NCI-H1417 (cell line): ENCODE data around the gene PAQR4.

Experiments
- DNase-seq, 3 experiments: peaks; one replicate each; lab custom pipeline; 2025; lab: John Stamatoyannopoulos, UW

PAQR4 gene

DNA sequence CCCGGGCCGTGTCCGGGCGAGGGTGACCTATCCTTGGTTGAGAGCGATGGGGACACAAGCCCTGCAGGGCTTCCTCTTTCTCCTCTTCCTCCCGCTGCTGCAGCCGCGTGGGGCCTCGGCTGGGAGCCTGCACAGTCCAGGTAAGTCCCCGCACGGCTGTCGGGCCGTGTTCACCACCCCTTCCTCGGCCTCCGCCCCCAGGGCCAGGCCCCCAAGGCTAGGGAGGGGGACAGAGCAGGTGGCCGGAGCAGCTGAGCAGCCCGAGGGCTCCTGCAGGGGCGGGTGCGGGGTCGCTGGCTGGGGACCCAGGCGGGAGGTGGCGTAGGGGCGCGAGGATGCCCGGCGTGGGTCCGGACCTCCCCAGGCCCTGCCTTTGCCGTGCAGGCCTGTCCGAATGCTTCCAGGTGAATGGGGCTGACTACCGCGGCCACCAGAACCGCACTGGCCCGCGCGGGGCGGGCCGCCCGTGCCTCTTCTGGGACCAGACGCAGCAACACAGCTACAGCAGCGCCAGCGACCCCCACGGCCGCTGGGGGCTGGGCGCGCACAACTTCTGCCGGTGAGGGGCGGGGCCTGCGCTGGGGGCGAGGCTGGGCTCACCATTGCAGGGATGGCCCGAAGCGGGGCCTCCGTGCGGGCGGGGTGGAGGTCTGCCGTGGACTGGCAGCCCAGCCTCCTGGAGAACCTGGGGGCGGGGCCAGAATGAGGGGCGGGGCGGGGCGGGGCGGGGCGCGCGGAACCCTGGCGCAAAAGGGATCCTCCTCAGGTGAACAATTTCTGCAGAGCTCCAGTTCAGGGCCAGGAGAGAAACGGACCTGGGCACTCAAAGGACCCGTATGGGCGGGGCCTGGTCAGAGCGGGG, 4.4 kb upstream of the PAQR4 start:
- peak; percentile 74 to 80 (median 75) for DNase-seq

DNA sequence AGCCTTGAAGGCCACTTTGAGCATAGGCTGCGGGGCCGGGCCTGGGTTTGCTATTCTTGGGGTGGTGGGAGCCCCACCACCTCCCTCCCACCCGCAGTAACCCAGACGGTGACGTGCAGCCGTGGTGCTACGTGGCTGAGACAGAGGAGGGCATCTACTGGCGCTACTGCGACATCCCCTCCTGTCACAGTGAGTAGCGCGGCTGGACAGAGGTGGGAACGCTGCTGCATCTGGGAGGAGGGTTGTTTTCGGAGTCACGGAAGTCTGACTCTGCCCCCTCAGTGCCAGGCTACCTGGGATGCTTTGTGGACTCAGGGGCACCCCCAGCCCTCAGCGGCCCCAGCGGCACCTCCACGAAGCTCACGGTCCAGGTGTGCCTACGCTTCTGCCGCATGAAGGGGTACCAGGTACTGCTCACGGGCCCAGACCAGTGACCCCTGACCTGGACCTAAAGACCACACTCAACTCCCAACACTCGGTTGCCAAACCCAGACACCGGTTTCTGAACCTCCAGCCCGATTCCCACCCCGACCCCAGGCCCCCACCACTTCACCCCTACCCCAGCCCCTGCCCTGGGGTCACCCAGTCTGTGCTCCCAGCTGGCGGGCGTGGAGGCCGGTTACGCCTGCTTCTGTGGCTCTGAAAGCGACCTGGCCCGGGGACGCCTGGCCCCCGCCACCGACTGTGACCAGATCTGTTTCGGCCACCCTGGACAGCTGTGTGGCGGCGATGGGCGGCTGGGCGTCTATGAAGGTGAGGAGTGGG, 2.9 kb upstream of the PAQR4 start:
- DNase-seq = no peak

DNA sequence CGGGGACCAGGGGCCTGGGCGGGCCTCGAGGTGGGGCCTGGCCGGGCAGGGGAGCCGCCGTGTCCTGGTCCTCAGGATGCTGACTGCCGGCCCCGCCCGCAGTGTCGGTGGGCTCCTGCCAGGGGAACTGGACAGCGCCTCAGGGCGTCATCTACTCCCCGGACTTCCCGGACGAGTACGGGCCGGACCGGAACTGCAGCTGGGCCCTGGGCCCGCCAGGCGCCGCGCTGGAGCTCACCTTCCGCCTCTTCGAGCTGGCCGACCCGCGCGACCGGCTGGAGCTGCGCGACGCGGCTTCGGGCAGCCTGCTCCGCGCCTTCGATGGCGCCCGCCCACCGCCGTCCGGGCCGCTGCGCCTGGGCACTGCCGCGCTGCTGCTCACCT, 2.3 kb upstream of the PAQR4 start:
- no peak for DNase-seq

DNA sequence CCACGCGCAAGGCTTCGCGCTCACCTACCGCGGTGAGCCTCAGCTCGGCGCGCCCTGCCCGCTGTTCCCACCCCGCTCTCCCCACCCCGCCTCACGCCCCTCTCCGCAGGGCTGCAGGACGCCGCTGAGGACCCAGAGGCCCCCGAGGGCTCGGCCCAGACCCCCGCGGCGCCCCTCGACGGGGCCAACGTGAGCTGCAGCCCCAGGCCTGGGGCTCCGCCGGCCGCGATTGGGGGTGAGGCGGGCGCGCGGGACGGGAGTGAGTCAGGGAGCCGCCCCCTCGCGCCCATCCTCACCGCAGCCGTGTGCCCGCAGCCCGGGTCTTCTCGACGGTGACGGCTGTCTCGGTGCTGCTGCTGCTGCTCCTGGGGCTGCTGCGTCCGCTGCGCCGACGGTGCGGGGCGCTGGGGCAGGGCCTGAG, 1.9 kb upstream of the PAQR4 start:
- no peak for DNase-seq

DNA sequence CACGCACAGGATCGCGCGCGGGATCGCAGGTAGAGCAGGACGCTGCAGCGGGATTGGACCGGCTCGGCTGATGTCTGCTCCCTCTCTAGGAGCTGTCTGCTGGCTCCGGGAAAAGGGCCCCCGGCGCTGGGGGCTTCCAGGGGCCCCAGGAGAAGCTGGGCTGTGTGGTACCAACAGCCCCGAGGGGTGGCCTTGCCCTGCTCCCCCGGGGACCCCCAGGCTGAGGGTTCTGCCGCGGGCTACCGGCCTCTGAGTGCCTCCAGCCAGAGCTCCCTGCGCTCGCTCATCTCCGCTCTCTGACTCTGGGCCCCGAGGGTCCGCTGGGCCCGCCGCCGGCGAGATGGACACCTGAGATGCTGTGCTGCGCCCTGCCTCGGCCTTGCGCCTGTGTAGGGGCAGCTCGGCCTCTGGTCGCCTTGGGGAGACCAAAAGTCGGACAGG, 1.4 kb upstream of the PAQR4 start:
- DNase-seq = no peak

DNA sequence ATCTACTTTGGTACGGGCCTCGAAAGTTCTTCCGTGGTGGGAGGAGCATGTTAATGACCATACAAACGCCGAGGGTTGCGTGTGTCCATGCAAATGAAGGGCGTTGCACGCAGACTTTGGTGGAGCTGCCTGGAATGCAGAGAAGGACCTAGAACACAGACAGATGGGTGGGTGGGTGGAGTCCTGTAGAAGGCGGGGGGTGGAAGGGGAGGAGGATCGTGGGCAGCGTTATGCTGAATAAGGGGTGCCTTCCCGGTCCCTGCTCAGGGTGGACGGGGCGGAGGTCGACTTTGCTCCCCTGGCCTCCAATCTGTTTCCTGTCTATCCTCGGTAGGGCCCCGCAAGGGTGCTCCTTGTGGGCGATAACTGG, 795 bp upstream of the PAQR4 start:
- no peak for DNase-seq

DNA sequence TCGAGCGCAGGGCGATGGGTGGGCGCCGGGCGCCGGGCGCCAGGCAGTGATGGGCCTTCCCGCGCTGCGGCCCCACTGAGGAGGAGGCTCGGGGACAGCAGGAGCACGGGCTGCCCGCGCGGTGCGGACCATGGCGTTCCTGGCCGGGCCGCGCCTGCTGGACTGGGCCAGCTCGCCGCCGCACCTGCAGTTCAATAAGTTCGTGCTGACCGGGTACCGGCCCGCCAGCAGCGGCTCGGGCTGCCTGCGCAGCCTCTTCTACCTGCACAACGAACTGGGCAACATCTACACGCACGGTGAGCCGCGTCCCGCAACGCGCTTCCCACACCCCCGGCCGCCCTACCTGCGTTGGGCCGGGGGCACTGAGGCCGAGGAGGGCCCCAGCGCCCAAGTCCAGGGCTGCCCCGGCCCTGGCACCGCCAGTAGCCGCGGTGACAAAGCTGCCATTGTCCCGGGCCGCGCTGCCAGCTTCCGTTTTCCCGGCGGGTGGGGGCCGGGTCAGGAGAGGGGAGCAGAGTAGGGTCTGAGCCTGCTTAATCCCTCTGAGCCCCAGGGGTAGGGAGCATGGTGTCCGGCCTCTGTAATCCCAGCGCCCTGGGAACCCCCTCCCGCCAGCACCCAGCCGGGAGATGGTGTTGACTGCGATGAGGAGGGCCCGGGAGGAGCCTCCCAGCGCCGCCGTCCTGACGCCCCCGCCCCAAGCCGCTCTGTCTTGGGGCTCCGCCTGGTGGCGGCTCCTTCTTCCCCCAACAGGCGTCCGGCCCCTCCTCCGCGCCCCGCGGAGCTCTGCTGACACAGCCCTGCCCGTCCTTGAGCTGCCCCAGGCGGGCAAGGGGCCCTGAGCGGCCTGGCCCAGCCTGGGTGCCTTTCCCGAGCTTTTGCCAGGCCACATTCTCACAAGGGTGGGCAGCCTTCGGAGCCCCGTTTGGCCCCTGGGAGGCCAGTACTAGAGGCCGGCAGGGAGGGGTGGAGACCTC, 685 bp downstream of the PAQR4 start:
- peak; percentile 60 to 73 (median 61) for DNase-seq

DNA sequence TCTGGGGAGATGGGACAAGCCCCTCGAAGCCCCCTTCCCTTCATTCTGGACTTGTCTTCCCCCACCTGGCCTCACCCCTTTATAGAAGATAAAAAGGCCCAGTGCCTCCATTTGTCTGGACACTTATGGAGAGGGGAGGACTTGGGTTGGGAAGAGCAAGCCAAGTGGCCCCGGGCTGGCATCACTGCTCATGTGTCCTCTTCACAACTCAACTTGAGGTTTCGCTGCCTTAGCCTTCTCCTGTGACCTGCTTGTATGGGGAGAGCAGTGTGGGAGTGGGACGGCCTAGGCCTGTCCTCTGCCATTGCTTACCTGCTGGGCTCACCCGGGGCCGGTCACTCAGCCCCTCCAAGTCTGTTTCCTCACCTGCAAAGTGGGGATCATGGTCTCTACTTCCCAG, 1.4 kb downstream of the PAQR4 start:
- peak in 1 of 3 experiments; percentile 38 for DNase-seq

DNA sequence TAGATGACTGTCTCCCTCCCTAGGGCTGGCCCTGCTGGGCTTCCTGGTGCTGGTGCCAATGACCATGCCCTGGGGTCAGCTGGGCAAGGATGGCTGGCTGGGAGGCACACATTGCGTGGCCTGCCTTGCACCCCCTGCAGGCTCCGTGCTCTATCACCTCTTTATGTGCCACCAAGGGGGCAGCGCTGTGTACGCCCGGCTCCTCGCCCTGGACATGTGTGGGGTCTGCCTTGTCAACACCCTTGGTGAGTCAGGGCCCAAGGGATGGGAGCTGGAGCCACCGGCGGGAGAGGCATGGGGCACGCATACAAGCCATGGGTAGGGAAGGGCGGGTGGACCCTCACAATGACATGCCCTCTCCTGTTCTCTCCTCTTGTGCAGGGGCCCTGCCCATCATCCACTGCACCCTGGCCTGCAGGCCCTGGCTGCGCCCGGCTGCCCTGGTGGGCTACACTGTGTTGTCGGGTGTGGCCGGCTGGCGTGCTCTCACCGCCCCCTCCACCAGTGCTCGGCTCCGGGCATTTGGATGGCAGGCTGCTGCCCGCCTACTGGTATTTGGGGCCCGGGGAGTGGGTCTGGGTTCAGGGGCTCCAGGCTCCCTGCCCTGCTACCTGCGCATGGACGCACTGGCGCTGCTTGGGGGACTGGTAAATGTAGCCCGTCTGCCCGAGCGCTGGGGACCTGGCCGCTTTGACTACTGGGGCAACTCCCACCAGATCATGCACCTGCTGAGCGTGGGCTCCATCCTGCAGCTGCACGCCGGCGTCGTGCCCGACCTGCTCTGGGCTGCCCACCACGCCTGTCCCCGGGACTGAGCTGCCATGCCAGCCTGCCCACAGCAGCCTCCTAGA, 2.2 kb downstream of the PAQR4 start:
- DNase-seq = no peak

DNA sequence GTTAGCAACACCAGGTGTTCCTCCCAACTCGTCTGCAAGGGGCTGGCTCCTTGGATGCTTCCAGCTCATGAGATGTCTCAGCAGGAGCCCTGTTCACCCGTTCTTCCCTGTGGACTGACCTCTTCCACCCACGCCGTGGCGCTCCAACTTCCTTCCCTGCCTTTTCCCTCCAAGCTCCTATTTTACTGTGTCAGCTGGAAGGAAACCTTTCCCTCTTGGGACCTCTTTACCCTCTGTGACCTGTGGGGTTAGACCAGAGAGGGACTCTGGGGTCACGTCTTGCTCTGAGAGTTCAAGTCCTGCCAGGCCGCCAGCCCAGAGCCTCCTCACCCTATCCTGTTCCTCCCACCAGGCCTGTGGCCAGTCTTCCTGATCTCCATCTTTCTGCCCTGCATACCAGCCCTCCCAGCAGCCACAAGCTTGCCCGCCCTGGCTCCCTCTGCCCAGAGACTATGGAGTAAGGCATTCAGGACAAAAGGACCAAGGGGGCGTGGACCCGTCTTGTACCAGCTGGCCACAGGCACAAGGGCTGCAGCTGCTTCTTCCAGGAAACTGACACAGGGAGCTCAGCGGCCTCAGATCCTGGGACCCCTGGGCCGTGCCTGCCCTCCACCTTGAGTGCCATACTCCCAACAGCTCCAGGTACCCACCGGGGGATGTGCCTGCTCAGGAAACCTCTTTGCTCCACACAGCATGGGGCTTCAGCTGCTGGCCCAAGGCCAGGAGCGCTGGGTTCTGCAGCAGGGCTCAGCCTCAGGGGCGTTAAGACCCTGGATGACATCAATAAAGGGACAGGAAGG, 3.0 kb downstream of the PAQR4 start:
- peak in 1 of 3 experiments; percentile 34 for DNase-seq

DNA sequence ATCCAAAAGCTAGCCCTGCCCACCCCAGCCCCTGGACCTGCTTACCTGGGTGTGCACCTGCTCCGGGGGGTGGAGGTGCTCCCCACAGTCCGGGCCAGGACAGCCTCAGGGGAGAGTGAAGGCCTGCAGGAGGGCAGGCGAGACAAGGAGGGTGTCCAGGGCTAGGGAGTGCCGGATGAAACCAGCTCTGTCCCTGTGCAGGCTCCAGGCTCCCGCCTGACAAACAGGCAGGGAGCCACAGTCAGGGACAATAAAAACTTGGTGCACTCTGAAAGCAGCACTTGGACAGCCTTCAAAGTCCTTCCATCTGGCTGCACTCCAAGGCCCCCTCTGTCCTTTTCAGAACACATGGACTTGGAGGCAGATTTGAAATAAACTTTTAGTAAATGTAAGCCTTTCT, 3.9 kb downstream of the PAQR4 start:
- DNase-seq = no peak

DNA sequence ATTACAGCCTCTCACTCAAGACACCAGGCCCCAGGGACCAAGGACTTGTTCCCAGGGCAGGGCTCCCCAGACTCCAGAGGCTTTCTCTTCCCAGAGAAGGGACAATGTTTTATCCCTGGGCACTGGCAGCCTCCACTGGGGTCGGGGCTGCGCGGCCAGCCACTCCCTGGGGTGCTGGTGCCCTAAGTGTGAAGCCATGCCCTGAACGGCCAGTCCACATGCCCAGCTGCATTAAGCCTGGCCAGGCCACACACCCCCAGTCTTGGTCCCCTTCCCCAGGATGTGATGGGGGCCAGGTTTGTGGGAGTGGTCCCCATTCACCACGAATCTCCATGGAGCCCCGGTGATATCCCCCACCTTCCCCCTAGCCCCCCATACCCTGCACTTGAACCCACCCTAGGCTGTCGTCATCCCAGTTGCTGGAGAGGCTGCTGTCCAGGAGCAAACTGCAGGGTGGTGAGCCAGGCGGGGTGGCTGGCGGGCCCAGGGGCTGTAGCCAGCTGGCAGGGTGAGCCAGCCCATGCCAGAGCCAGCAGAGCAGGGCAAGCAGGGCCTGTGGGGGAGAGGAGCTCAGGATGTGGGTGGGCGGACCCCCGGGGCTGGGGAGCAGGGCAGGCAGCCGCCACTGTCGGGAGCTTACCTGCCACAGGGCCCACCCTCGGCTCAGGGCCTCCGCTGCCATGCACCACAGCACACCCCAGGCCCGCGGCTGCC, 4.6 kb downstream of the PAQR4 start:
- no peak for DNase-seq

DNA sequence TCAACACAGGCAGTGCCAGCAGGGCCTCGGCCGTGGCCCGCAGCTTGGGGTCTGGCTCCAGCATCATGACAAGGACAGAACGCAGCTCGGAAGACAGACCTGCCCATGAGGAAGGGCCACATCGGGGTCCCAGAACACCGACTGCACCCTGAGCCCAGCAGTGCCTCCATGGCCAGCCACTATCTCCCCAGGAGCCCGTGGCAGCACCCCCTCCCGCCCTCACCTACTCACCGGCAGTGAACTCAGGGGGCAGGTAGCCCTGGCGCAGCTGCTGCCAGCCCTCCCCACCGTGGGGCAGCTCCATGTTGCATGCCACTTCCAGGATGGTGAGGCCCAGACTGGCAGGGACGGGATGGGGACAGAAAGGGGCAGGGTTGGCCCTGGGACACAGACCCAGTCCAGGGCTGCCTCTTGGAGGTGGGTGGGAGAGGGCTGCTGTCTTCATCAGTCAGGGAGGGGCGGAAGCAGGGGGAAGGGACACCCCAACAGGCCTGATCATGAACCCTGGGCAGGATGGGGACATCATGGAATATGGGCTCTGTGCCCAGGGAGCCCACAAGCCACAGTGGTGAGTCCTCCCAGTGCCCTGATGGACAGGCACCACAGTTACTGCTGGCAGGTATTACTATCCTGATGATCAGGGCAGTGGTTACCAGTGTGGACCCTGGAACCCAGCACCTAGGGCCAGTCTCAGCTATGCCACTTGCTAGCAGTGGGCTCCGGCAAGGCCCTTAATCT, 5.3 kb downstream of the PAQR4 start:
- DNase-seq = no peak

DNA sequence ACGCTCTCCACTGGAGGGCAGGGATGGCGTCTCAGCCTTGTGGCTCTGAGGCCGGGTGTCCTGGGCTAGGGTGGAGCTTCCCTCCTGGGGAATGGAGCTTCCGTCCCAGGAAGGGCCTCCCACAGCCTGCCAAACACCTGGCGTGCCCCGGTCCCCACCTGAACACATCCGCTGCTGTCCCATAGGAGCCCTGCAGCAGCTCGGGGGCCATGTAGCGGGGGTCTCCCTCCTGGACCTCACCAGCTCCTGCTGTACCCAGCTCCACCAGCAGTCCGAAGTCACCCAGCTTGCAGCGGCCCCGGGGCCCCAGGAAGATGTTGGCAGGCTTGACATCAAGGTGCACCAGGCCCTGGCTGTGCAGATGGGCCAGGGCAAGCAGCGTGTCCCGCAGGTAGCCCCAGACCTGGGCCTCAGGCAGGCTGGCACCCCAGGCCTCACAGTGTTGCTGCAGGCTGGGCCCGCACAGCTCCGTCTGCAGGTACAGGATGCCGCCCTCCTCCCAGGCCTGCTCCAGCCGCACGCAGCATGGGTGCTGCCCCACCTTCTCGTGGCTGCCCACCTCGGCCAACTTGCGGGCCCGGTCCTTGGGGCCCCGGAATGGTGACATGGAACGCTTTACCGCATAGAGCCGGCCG, 6.1 kb downstream of the PAQR4 start:
- no peak for DNase-seq

DNA sequence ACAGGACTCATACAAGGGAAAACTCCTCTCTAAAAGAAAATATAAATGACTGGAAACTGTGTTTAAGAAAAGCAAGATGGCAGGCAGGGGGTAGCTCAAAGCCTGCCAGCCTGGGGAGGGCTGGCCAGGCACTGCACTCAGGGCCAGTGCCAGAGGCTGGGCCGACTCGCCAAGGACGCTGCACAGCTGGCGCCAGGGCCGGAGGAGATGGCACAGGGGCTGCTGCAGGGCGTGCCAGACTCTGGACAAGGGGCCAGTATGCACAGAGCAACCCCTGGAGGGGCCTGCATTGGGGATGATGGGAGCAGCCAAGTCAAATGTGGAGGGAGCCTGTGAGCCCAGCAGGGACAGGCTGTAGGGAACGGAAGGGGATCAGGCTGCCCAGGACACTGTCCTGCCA, 7.1 kb downstream of the PAQR4 start:
- DNase-seq = no peak

DNA sequence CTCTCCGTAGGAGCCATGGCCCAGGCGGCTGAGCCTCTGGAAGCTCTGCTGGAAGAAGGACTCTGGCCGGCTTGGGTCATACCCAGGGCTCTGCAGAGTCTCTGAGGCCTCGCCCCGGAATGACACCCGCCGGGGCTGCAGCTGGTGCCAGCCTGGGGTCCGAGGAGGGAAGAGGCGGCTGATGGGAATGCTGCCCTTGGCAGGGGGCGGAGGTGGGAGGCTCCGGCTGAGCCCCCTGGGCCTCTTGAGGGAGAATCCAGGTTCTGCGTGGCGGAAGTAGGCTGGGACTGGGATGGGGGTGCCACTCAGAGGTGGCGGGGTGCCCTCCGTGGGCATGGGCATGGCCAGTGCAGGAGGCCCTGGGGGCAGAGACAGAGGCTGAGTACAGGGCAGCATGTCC, 7.5 kb downstream of the PAQR4 start:
- DNase-seq = no peak

DNA sequence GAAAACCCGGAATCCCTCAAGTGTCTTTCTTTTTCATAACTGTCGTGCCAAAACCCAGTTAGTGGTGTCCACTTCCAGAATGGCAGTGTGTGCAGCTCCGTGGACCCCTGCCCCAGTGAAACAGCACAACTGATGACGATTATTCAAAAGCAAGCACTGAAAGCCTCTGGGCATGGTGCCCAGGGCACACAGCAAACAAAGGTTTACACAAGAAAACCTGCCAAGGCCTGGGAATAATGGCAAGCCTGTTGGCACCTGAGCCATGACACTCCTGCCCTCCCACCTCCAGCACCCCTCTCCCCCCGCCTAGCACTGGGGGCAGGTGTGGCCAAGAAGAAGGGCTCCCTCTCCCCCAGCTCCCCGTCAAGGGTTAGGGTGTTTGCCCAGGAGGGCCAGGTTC, 8.3 kb downstream of the PAQR4 start:
- peak in 1 of 3 experiments; percentile 29 for DNase-seq

DNA sequence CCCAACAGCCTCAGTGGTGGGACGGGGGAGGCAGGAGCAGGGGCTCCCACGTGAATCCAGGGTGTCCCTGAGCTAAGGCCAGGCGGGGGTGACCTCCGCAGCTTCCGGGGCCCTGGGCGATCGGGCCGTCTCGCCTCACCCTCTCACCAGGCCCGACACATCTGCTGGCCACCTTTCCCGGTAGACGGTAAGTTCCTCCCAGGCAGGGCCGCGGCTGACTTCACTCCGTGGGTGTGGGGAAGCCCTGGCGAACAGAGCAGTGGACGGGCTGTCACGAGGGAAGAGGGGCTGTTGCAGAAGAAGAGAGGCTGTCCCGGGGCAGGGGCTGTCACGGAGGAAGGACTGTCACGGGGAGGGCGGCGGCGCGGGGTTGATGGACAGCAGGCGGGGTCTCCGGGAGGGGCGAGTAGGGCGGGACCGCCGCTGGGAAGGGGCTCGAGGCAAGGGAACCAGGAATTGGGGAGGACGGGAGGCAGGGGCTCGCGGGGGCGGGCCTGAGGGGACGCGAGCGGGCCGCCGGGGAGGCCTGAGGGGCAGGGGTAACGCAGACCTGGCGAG, 10.6 kb downstream of the PAQR4 start:
- peak in 2 of 3 experiments; percentile 37 to 57 for DNase-seq
